Upper lobe of left lung (tissue), 4 donors: ENCODE data around the gene HNF1A.

ENCODE experiments used
- CTCF ChIP-seq, 6 experiments: fragments of 450-650 bp in 4 of 6; fragments of 200-600 bp in 2 of 6; sonication (generic) in 2 of 6; IDR thresholded peaks; one replicate each; pipeline ENCODE4 v1.5.1; 2016 to 2019; ENCODE audit warnings: antibody characterized with exemption in 6 of 6
- EP300 ChIP-seq, 4 donors: sonication (generic); formaldehyde crosslinking; IDR thresholded peaks; one replicate each; pipeline ENCODE4 v1.5.1; 2017; ENCODE audit warnings: antibody characterized with exemption in 4 of 4, control low read depth in 2 of 4
- POLR2A ChIP-seq, 4 donors: fragments of 450-650 bp; IDR thresholded peaks; one replicate each; pipeline ENCODE4 v1.5.1; 2016 to 2017; ENCODE audit warnings: antibody characterized with exemption in 4 of 4, mild to moderate bottlenecking in 2 of 4
- POLR2AphosphoS5 ChIP-seq, 2 donors: sonication (generic); formaldehyde crosslinking; IDR thresholded peaks; one replicate each; pipeline ENCODE4 v1.5.1; 2017; ENCODE audit warnings: antibody characterized with exemption in 2 of 2

- TF ChIP-seq CTCF (IDR thresholded peaks at IDR 0.05): no peak
- no peak for TF ChIP-seq POLR2A (IDR thresholded peaks at IDR 0.05)
- no peak for TF ChIP-seq EP300 (IDR thresholded peaks at IDR 0.05)
- TF ChIP-seq POLR2AphosphoS5 (IDR thresholded peaks at IDR 0.05): no peak
Observed at GRCh38 chr12:120980800-120981368, 2.5 kb downstream of the HNF1A start.
